ENCODE results near the gene RAB38.

RAB38 gene

DNA sequence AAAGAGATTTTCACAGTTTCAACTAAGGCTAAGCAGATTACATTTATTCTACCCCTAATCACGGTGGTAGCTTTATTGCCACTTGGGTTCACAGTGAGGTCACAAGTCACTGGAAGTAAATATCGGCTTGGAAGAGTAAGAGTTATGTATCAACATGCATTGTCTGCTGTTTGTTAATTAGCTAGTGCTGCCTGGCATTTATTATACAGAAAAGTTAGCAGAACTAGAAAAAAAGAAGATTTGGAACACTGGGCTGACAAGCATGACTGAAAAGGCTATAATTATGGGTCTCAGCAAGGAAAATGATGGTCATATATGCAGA lies 13.7 kb upstream of the RAB38 start:
- Histone ChIP-seq H3K9me3 (ENCODE audit: control insufficient read depth, insufficient read depth, low read length) (no peaks in the 10 kb centered on the region), H3K4me1 (ENCODE audit: control insufficient read depth, insufficient read depth, low read length) (no peaks in the 10 kb centered on the region), H3K27me3 (ENCODE audit: control insufficient read depth, insufficient read depth, low read length) (no peaks in the 10 kb centered on the region), H3K9ac (ENCODE audit: low read depth, low read length) (no peak overlapping the region), H3K4me3 (ENCODE audit: low read depth, low read length) (no peak overlapping the region), H3K36me3 (ENCODE audit: control insufficient read depth, insufficient read depth, low read length) (no peaks in the 10 kb centered on the region)

DNA sequence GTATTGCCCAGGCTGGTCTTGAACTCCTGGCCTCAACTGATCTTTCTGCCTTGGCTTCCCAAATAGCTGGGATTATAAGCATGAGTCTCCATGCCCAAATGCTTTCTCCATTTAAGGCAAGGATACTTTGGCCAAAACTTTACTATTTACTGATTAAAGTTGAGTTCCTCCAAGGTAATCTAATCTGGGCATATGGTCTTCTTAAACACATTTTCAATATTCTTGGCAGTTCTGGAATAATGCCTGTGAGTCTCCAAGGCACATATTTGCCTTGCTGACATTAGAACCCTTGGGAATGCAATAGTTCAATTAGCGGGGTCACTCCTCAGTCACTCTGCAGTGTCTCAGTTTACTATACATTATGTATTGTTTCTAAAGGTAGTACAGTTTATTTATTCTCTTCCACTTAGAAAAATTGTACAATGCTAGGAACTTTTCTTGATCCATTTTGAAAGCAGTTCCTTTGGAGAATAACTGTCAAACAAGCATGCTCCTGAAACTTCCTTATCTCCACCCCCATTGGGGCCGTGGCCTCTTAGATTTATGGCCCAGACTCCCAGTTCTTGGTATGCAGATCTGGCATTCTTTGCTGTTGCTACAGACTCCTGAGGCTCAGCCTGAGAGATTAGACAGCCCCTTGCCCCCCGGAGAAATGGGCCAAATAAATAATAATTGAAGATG lies 13.1 kb upstream of the RAB38 start:
- Histone ChIP-seq H3K4me3 (ENCODE audit: low read depth, low read length) (no peak overlapping the region), H3K9ac (ENCODE audit: low read depth, low read length) (no peak overlapping the region), H3K36me3 (ENCODE audit: control insufficient read depth, insufficient read depth, low read length) (no peaks in the 10 kb centered on the region), H3K27me3 (ENCODE audit: control insufficient read depth, insufficient read depth, low read length) (no peaks in the 10 kb centered on the region), H3K9me3 (ENCODE audit: control insufficient read depth, insufficient read depth, low read length) (no peaks in the 10 kb centered on the region), H3K4me1 (ENCODE audit: control insufficient read depth, insufficient read depth, low read length) (no peaks in the 10 kb centered on the region)

DNA sequence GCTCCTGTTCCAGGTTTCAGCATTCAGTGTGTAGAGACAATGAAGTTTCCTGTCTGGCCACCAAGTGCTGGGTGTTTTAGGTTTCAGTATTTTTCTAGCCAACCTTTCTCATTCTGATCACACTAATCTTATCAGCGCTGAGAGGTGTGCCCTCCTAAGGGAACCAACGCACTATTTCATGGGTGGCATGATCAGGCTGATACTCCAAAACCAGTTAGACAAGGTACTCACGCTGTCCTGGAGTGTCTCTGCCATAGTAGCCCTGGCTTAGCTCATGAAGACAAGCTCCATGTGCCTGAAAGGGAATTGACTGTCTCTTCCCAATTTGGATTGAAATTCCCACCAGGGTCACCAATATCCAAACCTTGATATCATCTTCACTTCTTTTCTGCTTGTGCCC lies 8.0 kb upstream of the RAB38 start:
- Histone ChIP-seq H3K36me3 (ENCODE audit: control insufficient read depth, insufficient read depth, low read length) (no peaks in the 10 kb centered on the region), H3K9me3 (ENCODE audit: control insufficient read depth, insufficient read depth, low read length) (no peaks in the 10 kb centered on the region), H3K27me3 (ENCODE audit: control insufficient read depth, insufficient read depth, low read length) (no peaks in the 10 kb centered on the region), H3K4me1 (ENCODE audit: control insufficient read depth, insufficient read depth, low read length) (peaks cover 2% of the 10 kb centered on the region), H3K4me3 (ENCODE audit: low read depth, low read length) (no peak overlapping the region), H3K9ac (ENCODE audit: low read depth, low read length) (no peak overlapping the region)

DNA sequence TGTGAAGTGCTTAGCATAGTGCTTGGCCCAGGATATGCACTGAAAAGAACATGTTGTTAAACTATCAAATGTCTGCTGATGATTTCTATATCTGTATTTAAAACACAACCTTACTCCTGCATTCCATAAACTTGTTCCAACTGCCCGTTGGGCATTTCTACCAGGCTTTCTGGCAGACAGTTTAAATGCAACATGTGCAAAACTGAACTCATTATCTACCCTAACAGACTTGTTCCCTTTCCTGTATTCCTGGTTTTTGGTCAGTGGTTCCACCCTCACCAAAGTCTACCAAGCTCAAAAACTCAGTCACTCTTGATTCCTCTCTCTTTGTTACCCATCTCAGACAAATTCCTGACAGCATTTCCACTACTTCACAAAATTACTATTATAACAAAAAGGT lies 6.5 kb upstream of the RAB38 start:
- no peak overlapping the region for H3K9ac ChIP-seq (ENCODE audit: low read depth, low read length)

DNA sequence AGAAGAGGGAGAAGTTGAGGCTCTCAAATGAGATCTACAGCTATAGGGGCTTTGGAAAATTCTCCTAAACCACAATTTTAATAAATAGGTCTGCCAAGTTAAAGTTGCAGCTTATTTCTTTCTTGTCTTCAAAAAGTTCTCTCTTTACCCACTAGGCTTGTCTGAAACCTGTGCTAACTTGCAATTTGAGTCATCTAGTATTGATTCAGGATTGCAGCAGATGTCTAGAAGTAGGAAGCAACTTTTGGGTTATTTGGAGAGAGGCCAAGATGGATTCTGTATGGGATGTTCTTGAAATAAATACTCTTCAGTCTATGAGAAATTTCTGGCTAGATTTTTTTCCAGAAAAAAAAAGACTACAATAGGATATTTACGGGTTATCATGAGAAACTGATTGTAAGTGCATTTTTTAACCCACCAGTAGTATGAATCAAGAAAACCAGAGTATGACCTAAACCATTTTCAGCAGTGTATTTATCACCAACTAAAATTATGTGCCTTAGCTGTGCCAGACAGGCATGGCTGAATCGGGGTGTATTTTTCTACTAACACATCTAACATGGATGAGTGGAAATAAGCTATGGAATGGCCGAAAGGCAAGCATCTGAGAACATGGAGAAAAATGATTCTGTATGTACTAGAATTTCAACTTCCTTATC lies 4.9 kb upstream of the RAB38 start:
- Histone ChIP-seq H3K9ac (ENCODE audit: low read depth, low read length) (no peak overlapping the region), H3K27me3 (ENCODE audit: control insufficient read depth, insufficient read depth, low read length) (no peaks in the 10 kb centered on the region), H3K4me1 (ENCODE audit: control insufficient read depth, insufficient read depth, low read length) (peaks cover 8% of the 10 kb centered on the region), H3K4me3 (ENCODE audit: low read depth, low read length) (no peak overlapping the region), H3K9me3 (ENCODE audit: control insufficient read depth, insufficient read depth, low read length) (no peaks in the 10 kb centered on the region), H3K36me3 (ENCODE audit: control insufficient read depth, insufficient read depth, low read length) (no peaks in the 10 kb centered on the region)

More for the DNA sequence above, 6.5 kb upstream of the RAB38 start:
- Histone ChIP-seq H3K4me3 (ENCODE audit: low read depth, low read length) (no peak overlapping the region), H3K36me3 (ENCODE audit: control insufficient read depth, insufficient read depth, low read length) (no peaks in the 10 kb centered on the region), H3K27me3 (ENCODE audit: control insufficient read depth, insufficient read depth, low read length) (no peaks in the 10 kb centered on the region), H3K4me1 (ENCODE audit: control insufficient read depth, insufficient read depth, low read length) (peaks cover 2% of the 10 kb centered on the region), H3K9me3 (ENCODE audit: control insufficient read depth, insufficient read depth, low read length) (no peaks in the 10 kb centered on the region)

DNA sequence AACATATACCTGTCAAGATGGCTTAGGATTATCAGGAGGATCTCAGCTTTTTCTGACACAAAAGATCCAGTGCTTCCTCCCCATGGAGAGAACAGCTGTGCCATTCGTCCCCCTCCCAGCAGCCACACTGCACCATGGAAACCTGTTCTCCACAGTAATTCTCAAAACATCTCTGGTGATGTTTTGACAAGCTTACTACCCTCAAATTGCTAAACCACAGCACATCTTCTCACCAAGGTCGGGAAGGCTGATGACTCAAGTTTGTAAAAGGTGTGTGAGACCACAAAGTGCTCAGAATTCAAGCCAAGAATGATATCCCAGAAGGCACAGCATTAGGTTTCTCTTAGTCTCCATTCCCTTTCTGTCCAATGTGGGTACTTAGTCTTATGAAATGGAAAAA lies 3.9 kb upstream of the RAB38 start:
- Histone ChIP-seq H3K36me3 (ENCODE audit: control insufficient read depth, insufficient read depth, low read length) (no peaks in the 10 kb centered on the region), H3K27me3 (ENCODE audit: control insufficient read depth, insufficient read depth, low read length) (no peaks in the 10 kb centered on the region), H3K4me3 (ENCODE audit: low read depth, low read length) (no peak overlapping the region), H3K9ac (ENCODE audit: low read depth, low read length) (no peak overlapping the region), H3K9me3 (ENCODE audit: control insufficient read depth, insufficient read depth, low read length) (no peaks in the 10 kb centered on the region), H3K4me1 (ENCODE audit: control insufficient read depth, insufficient read depth, low read length) (peaks cover 8% of the 10 kb centered on the region)

DNA sequence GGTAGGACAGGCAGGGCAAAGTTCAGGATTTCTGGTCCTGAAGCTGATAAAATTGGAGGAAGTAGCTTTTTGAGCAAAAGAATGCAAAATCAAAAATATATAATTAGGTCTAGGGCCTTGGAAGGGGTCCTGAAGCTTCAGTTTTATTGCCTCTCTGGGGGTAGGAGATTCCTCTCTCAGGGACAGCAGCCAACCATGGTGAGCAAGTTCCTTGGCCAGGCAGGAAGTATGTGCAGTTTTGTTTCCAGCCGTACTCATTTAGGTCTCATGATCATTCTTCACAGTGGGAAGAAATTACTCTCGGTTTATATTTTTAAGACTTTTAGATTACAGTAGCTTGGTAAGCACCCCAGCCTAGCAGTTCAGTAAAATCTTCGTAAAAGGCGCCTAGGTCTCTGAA lies 2.9 kb upstream of the RAB38 start:
- Histone ChIP-seq H3K9ac (ENCODE audit: low read depth, low read length) (no peak overlapping the region), H3K27me3 (ENCODE audit: control insufficient read depth, insufficient read depth, low read length) (peaks cover 7% of the 10 kb centered on the region), H3K4me3 (ENCODE audit: low read depth, low read length) (no peak overlapping the region), H3K4me1 (ENCODE audit: control insufficient read depth, insufficient read depth, low read length) (peaks cover 8% of the 10 kb centered on the region), H3K9me3 (ENCODE audit: control insufficient read depth, insufficient read depth, low read length) (no peaks in the 10 kb centered on the region), H3K36me3 (ENCODE audit: control insufficient read depth, insufficient read depth, low read length) (no peaks in the 10 kb centered on the region)

DNA sequence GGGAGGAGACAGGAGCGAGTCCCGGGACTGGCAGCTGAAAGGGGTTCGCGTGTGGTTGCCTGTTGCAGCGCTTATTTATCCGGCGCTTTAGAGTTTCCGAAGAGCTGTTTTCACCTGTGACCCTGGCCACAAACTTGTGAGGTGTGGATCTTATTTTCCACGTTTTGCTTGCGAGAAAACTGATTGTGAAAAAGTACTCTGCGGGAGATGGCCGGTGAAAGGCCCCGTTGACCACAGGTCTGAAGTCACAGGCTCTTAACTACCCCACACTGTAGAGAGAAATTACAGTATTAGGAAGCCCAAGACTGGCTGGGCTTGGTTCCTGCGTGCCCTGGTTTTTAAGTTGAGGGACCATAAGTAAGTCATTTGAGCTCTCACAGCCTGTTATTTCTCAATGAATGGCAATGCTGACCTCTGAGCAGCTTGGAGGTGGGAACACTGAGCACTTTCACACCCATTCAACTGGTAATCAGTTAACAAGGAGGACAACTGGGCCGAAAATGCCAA lies 379 bp upstream of the RAB38 start:
- no peak overlapping the region for H3K9ac ChIP-seq (ENCODE audit: low read depth, low read length)
- no peaks in the 10 kb centered on the region for H3K36me3 ChIP-seq (ENCODE audit: control insufficient read depth, insufficient read depth, low read length)
- peak overlapping the region; percentile 68 for H3K4me3 ChIP-seq (ENCODE audit: low read depth, low read length)
- peaks cover 7% of the 10 kb centered on the region for H3K27me3 ChIP-seq (ENCODE audit: control insufficient read depth, insufficient read depth, low read length)
- H3K4me1 ChIP-seq (ENCODE audit: control insufficient read depth, insufficient read depth, low read length) = peaks cover 8% of the 10 kb centered on the region
- H3K9me3 ChIP-seq (ENCODE audit: control insufficient read depth, insufficient read depth, low read length) = no peaks in the 10 kb centered on the region

DNA sequence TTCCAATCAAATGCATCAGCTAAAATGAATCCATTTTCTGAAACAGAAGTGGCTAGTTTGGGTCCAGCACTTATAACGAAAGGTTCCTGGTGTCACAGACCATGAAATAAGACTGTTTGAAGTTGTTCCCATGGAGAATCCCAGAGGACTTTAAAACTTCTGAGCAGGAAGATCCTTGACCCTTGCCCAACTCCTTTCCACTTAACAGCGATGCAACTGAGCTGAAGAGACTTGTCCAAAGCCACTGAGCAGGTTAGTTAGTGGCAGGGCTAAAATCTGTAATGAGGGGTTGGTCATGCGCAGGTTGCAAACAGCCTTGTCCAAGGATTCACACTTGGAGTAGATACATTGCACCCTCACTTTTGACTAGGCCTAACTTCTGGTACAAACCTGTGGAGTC lies 1.3 kb downstream of the RAB38 start:
- H3K4me3 ChIP-seq (ENCODE audit: low read depth, low read length) = no peak overlapping the region
- H3K27me3 ChIP-seq (ENCODE audit: control insufficient read depth, insufficient read depth, low read length) = peaks cover 7% of the 10 kb centered on the region
- H3K9ac ChIP-seq (ENCODE audit: low read depth, low read length) = no peak overlapping the region
- H3K36me3 ChIP-seq (ENCODE audit: control insufficient read depth, insufficient read depth, low read length) = no peaks in the 10 kb centered on the region
- peaks cover 5% of the 10 kb centered on the region for H3K4me1 ChIP-seq (ENCODE audit: control insufficient read depth, insufficient read depth, low read length)
- no peaks in the 10 kb centered on the region for H3K9me3 ChIP-seq (ENCODE audit: control insufficient read depth, insufficient read depth, low read length)

DNA sequence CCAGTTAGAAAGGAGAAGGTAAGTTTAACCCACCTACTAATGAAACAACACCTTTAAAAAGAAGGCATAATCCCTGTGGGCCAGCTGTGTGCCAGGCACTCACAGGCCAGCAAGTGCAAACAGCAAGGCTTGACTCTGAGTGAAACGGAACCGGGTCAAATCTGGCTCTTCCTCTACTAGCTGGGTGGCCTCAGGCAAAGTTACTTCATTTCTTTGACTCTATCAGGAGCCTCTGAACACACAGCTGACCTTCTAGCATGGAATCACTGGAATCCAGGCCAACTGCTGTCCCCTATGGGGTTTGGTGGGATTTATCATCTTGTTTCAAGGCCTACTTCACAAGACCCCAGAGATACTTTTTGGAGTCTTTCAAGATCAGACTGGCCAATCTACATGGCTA lies 3.3 kb downstream of the RAB38 start:
- H3K4me3 ChIP-seq (ENCODE audit: low read depth, low read length) = no peak overlapping the region
- H3K4me1 ChIP-seq (ENCODE audit: control insufficient read depth, insufficient read depth, low read length) = peaks cover 5% of the 10 kb centered on the region
- no peaks in the 10 kb centered on the region for H3K9me3 ChIP-seq (ENCODE audit: control insufficient read depth, insufficient read depth, low read length)
- peaks cover 7% of the 10 kb centered on the region for H3K27me3 ChIP-seq (ENCODE audit: control insufficient read depth, insufficient read depth, low read length)
- H3K36me3 ChIP-seq (ENCODE audit: control insufficient read depth, insufficient read depth, low read length) = no peaks in the 10 kb centered on the region
- no peak overlapping the region for H3K9ac ChIP-seq (ENCODE audit: low read depth, low read length)

DNA sequence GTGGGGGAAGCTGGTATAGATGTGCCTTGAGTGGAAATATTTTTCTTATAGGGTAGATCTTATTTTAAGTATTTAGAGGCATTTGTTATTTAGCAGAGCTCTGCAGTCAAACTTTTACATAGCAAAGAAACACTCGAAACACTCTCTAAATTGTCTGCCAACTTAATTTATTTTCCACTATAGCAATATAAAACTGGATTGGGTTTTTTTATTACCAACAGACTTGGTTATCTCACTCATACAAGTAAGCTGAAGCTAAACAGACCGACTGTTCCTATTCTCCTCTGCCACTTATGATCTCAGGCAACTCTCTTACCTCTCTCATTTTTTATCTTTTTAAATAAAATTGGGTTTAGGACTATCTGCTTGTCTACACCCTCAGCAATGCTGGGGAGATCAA lies 4.6 kb downstream of the RAB38 start:
- H3K9me3 ChIP-seq (ENCODE audit: control insufficient read depth, insufficient read depth, low read length) = no peaks in the 10 kb centered on the region
- peaks cover under 1% of the 10 kb centered on the region for H3K4me1 ChIP-seq (ENCODE audit: control insufficient read depth, insufficient read depth, low read length)
- peaks cover 7% of the 10 kb centered on the region for H3K27me3 ChIP-seq (ENCODE audit: control insufficient read depth, insufficient read depth, low read length)
- H3K36me3 ChIP-seq (ENCODE audit: control insufficient read depth, insufficient read depth, low read length) = no peaks in the 10 kb centered on the region
- no peak overlapping the region for H3K9ac ChIP-seq (ENCODE audit: low read depth, low read length)
- H3K4me3 ChIP-seq (ENCODE audit: low read depth, low read length) = no peak overlapping the region

DNA sequence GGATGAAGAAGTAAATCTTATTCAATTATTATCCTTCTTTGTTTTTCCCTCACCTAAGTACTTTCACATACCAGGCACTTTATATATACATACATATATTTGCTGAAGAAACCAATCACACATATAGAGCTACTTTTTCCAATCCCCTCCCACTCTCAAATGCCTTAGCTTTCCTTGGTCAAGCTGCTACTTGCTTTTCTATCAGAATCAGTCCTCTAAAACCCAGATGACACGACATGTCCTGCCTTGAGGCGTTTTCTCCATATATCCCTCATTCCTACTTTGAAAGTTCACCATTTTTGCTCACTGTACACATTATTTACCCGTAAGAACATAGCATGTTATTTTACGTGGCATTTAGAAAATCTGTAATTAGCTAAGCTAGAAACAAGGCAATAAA lies 5.4 kb downstream of the RAB38 start:
- H3K9ac ChIP-seq (ENCODE audit: low read depth, low read length) = no peak overlapping the region

More for the DNA sequence above, 5.4 kb downstream of the RAB38 start:
- H3K4me3 ChIP-seq (ENCODE audit: low read depth, low read length) = no peak overlapping the region
- no peaks in the 10 kb centered on the region for H3K4me1 ChIP-seq (ENCODE audit: control insufficient read depth, insufficient read depth, low read length)
- no peaks in the 10 kb centered on the region for H3K9me3 ChIP-seq (ENCODE audit: control insufficient read depth, insufficient read depth, low read length)
- H3K36me3 ChIP-seq (ENCODE audit: control insufficient read depth, insufficient read depth, low read length) = no peaks in the 10 kb centered on the region
- peaks cover 7% of the 10 kb centered on the region for H3K27me3 ChIP-seq (ENCODE audit: control insufficient read depth, insufficient read depth, low read length)

All from iPS-15b (cell line).